DMS79 treated with DMSO at 0.1 percent for 48 hours (cell line): Measurements from ENCODE around the gene MYO1B.

Source experiments
- DNase-seq: peaks from one replicate; lab custom pipeline; 2025; lab: John Stamatoyannopoulos, UW

The MYO1B gene

DNA sequence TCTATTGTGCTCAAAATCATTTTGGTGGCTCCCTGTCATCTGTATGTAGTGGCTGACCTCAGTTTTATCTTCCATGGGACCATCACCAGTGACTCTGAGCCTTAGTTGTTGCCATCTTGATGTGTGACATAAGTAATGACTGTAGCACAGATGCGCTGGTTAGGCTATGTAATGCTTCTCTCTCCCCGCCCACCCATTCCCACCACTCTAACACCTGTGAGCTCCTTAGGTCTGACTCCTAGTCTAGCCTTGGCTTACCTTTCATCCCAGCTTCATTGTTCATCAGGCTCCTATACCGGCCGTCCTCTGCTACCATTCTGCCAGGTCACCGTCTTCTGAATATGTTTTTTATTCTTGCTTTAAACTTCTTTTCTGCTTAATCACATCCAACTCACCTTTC lies 17.2 kb downstream of the MYO1B start:
- DNase-seq: no peak

DNA sequence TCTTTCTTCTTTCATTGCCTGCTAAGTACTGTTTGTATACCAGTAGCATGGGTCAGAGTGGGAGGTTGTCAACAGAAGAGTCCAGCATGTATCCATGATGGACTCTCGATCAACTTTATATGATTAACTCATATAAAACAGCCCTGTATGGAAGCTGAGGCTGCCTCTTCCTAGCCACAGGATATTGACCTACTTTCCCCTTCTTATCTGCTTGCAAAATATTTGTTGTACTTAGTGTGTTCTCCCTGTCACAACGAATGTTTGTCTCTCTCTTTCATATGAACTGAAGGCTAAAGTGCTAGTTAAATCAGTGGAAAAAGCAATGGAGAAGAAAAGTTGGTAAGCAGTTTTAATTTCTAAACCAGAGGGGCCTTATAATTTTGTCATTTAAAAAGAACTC lies 17.8 kb downstream of the MYO1B start:
- DNase-seq: no peak

DNA sequence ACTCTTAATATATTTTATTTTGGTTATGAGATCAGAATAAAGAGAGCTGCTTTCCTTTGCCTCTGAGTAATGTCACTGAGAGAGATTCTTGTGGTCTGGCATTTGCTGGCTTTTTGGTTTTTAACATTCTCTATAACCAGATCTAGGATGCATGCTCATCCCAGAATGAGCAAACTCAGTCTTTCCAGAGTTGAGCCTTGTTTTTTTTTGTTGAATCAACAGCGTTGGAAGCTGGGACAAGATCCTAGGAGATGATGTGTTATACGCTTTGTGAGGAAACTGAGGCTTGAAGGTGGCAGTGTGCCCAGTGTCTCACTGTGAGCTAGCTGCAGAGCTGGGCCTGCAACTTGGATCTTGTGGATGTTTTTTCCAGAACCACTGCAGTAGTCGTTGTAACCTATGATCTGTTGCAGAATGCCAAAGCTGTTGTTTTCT lies 19.5 kb downstream of the MYO1B start:
- DNase-seq: no peak

DNA sequence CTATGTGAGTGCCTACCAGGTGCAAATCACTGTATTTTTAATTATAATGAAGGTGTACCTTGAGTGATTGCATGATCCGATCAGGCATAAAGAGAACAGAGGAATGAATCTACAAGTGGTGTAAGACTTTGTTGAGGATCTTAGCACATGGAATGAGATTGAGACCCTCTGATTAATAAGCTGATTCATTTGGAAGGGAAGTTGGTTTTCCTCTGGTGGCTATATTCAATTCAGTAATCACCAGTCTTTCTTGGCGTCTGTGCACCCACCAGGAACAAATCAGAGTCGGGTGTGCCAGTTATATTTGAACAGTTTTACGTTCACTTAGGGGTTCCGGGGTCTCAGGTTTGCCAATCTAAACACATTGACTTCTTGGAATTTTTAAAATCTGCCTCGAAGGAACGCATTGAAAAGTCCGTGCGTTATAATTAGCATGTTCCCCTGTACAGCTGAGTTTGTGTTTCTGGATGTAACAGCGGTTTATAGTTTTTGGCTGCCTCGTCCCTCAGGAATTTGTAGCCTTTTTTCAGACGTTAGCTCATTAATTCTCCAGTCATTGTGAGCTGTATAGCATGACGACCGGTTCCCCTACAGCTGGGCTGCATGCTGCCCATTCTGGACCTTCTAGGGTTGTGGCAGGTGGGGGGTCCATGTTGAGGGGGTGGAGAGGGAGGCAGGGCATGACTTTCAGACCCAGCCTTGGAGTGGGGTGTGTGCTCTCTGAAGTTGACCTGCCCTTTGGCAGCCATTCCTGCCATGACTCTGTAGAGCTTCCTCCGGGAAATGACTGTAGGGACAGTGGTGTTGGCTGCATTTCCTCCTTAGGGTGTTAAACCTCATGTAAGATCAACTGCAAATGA lies 20.3 kb downstream of the MYO1B start:
- DNase-seq: no peak

DNA sequence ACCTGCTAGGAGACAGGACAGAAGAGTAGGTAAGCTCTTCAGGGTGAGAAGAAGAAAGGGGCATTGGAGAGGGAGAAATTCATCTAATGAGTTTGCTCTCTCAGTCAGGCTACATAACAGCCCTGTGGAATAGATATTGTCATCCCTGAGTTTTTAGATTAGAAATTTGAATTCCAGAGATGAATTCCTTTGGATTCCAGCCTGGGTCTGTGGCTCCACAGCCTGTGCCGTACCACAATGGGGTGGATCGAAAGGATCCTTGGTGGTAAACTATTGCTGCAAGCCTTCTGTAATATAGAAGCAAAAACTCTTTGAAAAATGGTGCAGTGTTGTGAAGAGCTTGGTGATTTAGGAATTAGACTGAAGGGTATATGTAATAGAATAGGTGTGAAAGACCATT lies 21.0 kb downstream of the MYO1B start:
- DNase-seq: no peak

DNA sequence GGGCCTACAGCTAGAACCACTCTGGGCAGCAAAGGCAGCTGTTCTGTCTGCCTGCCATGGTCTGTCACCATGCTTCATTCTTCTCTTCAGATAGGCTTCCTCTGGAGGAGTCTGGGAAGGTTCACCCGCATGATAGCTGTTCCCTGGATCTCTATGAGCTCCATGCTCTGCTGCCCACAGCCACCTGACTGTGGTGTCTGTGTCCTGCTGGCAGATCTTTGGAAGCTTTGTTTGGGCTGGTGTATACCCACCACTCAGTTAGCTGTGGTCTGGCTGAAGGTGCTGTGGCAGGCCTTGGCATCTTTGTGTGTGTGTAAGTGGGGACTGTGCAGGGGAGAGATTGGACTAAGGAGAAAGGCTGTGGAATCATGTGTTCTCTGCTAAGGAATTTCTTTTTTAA lies 23.4 kb downstream of the MYO1B start:
- DNase-seq: no peak

DNA sequence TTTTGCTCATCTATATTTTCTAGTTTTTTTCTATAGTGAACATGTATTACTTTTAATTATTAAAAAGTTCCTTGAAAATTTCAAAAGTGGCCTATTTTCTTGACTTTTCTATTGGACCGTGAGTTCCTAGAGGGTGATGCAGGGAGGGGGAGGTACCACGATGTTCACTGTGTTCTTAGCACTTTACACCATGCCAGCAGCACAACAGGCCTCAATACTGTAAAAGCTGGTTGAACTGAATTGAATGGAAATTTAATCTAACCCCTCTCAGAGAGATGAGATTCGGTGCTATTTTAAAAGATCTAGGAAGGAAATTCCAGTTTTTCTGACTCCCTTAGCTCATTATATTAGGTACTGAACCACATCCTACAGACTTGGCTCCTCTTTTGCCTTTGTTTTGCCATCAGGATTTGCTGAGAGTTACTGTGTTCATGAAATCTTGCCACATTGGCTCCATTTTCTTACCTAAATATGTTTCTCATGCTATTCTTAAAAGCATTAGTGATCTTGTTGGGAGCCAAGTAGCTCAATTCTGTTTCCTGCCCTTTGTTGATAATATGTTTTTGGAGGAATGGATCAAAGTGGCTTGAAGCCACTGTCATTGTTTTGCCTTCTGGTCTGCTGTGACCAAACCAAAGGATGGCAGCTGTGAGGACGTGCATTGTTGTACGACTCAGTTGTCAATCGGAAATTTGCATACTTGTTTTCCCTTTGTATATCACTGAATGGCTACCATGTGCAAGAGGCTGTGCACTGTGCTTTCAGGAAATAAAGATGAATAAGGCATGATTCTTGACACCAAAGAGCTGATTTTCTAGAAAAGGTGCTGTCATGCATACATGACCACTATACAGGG lies 25.3 kb downstream of the MYO1B start:
- no peak for DNase-seq

DNA sequence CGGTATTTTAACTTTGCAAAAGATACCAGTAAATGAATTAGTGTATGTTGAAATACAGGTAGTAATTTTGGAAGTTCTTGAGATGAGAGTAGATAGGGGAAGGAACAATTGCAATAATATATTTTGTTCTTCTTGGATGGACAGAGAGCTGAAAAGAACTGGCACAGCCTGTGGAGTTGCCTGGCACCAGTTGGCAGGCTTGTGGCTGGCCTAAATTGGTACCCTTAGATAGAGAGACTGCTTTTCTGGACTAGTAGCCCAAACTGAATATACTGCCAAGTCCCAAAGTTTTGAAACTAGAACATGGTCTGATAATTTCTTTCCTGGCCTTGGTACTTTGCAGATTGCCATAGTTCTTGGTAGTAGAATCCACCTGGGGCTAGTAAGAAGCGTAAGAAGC lies 26.9 kb downstream of the MYO1B start:
- no peak for DNase-seq

DNA sequence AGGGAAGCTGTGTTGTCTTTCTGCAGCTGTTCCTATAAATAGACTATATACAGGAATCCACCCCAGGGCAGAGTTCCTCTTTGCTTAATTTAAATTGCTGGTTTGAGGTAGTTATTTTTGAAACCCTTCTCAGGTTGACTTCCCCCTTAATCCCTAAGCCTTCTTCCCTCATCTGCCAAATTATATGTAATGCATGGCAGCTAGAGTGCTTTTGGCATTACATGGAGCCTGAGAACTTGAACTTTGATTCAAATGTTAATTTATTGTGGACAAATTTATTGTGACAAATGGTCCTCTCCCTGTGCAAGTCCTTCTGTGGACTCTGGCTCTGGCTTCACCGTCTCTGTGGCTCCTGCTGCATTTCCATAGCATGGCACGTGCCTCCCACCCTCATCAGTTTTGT lies 29.2 kb downstream of the MYO1B start:
- DNase-seq: no peak

DNA sequence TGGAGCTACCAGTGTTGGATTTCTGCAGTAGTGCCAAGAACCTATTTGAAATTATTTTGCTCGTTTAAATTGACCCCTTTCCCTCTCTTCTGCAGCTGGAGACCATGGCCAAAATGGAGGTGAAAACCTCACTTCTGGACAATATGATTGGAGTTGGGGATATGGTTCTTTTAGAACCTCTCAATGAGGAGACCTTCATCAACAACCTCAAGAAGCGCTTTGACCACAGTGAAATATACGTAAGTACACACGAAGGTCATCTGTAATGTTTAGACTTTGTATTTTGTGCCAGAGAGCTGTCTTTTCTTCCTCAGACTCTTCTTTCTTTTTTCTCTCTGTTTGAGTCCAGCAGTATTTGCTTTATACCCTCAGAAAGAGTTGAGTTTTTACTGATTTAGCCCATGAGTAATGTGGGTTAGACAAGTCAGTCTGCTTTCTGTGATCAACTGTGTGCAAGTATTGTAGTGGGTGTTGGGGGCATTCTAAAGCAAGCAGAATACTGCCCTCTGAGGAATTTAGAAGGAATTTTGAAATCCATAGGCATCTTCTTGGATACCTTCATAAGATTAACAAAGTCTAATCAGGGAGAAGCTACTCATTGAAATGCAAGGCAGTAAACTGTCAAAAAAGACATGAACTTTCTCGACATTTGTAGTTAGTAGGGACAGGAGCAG lies 31.7 kb downstream of the MYO1B start:
- DNase-seq: no peak

DNA sequence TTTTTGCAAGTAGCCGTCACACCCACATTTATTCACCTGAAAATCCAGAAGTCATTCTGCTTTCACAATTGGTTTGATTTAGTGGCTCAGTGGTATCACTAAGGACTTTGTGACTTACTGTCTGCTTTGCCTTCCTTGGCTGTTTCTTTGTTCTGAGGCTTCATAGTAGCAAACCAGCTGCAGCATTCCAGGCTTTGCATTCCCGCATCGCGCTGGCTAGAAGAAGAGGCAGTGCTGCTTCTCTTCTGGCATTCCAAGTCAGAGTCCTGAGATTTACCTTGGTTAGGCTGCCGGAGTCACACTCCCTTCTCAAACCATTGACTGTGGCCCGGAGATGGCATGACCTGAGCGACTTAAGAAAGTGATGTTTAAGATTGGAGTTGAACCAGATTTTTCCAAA lies 35.1 kb downstream of the MYO1B start:
- no peak for DNase-seq

DNA sequence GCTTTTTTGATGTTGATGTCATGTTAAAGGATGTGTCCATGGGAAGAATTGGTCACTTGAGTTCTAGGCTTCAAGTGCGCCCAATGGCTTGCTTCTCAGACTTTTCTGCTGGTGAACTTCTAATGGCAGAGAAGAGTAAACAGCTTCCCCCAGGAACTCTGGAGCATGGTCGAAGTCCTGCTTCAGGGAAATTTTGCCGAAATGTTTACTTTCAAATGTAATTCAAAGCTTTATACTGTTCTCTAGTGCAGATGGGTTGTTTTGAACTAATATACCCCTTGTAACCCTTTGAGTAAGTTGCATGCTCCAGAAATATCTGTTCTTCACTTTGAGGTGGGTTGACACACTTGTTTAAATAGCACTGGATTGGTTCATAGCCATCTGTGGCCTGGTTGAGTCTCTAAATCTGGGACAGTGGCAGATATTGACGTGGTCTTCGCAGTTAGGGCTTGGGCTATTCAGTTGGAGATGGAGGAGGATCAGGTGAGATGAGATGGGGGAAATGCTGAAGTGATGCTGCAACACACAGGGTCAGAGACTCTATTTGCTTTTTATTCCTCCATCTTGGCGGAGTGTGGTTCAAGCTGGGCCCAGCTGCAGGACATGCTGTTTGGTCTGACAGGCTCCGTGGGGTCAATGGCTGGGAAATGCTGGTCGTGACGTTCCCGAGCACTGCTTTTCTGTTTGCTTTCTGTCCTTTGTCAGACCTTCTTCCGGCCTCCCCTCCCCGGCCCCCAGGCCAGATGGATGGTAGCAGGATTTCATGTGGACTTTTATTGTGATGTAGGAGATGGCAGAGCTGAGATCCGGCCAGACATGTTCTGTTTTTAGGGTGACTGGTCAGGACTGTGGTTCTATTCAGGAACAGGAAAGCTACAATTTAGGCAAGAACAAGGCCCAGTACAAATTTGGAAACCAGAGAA lies 35.9 kb downstream of the MYO1B start:
- no peak for DNase-seq

DNA sequence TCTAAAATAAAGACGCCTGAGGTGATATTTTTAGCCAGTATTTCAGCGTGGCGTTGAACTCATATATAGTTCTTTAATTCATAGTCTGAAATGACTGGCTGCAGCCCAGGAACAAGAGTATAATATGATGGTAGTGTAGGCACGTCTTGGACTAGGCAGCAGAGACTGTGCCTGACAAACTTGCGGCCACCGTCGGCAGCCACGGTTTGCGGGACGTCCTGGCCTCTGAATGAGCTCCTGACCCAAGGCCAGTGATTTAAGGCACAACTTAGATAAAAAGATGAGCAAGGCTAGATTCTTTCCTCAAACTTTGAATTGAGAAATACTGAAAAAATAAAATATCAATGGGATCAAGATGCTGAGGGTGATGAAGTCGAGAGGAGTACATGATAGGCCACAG lies 40.0 kb downstream of the MYO1B start:
- no peak for DNase-seq

DNA sequence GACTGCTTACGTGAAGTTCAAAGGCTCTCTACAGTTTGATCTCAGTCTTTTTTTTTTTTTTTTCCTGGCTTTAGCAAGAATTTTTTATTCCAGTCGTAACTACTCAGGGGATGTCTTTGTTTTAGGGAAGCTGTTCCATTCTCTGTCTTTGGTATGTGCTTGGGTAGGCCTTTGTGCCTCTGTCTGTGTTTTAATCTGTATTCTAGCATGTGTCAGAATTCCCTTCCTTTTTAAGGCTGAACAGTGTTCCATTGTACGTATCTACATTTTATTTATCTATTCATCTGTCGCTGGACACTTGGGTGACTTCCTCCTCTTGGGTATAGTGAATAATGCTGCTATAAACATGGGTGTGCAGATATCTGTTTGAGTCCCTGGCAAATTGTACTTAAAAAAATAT lies 42.6 kb downstream of the MYO1B start:
- no peak for DNase-seq

DNA sequence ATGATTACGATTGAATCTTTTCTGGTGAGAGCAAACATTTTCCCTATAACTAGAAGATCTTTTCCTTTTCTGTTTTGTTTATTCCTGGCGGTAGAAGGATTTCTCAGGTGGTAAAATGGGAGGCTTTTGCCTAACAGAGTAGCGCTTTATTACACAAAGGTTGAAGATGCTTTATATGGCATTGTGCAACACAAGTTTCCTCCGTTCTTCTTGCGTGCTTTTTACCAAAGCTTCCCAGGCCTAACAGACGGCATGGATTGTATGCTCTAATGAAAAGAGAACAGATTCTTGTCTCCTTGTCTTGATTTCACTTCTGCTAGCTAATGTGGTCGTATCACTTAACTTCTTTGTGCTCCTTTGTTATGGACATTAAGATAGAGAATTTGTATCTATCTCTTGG lies 43.8 kb downstream of the MYO1B start:
- DNase-seq: no peak

DNA sequence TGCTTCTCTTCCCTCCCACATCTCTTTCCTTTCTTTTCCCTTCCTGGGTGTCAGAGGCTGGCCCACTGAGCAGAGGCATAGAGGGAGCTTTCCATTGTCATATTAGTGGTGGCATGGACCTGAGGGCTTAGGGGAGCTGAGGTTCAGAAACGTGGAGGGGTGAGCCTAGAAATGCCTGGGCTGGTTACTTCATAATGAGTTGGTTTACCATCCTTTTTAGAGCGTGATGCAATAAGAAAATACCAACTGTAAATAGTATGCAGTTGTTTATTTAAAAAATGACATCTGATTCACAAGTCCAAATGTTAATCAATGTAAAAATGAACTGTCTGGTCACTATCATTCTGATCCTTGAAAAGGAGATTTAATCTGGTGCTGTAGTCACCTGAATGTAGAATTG lies 46.3 kb downstream of the MYO1B start:
- DNase-seq: no peak

DNA sequence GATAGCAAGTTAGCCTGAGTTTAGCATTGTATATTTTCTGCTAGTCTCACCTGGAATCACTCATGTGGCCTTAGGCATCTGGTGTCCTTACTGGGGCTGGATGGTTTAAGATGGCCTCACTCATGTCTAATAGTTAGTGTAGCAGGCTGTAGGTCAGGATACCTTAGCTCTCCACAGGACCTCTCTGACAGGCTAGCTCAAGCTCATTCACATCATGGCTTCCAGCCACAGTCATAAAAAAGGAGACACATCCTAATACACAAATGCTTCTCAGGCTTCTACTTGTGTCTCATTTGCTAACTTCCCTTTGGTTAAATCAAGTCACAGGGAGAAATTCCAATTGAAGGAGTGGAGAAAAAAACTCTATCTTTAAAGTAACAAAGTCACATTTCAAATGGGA lies 47.7 kb downstream of the MYO1B start:
- no peak for DNase-seq

DNA sequence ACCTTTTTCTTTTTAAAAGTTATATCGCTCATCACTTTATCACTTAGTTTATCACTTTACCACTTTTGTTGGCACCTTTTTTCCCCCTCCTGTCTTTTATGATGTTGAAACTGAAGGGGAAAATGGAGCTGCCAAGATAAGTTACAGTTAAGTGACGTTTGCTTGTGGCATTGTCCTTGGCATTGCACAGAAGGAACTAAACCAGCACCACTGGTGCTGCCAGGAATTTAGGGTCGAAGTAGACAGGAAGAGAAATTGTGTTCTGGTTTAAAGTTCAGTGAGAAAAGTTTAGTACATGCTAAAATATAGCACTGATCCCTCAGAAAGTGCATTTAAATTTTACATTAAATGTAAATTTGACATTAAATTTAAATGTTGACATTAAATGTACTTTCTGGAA lies 49.9 kb downstream of the MYO1B start:
- DNase-seq: no peak

DNA sequence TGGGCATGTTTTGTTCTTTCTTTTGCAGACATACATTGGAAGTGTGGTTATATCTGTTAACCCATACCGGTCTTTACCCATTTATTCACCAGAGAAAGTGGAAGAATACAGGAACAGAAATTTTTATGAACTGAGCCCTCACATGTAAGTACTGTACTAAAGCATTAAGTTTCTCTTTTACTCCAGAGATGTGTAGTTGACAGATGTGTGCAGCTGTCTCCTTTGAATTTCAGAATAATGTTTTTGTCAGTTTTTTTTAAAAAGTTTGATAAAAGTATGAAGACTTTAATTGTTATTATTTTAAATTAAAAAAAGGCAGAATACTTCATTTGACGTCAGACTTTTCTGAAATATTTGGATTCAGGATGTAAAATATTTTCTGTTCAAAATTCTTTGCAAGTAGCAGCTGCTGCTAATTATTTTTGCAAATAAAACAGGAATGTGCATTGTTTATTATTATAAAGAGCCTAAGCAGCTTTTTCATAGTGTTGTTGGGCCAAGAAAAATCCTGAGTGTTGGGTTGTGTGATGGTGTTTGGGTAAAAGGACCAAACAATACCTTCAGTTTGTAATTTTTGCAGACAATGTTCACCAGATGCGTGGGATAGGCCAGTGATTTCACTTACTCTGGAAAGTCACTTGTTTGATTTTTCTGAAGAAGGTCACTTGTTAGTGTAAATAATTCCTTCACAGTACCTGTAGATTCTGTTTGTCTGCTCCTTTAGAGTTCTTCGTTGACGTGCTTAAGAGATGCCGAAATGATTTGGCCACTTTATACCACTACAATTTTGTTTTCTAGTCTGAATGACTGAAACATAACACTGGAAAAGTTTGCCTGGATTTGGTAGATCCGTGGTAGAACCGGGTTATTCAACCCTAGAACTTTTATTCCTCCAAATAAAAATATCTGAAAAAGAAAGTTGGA lies 51.1 kb downstream of the MYO1B start:
- DNase-seq: no peak

DNA sequence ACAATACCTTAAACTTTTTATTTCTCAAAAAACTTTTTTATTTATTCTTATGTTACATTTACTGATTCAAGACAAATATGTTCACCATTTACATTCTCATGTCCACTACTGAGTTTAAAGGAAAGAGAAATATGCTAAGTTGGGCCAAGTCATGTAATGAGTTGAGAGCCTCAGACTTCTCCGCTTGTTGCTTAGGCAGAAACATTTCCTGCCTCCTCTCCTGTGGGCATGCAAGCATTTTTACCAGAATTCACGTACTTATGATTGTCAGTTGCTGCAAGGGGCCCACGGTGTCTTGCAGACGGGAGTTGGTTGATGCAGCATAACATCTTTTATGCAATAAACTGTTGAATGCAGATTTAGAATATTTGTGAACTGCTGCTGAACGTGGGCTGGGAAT lies 51.8 kb downstream of the MYO1B start:
- no peak for DNase-seq

DNA sequence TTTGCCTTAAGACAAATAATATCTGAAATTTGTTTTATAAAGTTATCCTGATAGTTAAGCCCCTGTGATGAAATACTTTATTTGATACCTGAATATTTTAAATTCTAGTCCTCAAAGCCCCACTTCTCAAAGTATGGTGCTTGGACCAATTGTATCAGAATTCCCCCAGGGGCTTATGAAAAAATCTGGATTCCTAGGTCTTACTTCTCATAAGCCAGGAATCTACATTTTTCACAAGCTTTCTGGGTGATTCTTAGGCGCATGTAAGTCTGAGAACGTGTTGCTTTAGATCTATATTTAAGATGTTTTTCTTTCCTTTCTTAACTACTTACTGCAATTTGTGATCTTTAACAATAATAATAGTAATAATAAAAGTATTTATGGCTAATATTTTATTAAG lies 53.1 kb downstream of the MYO1B start:
- DNase-seq: no peak
